Kidney glomerular epithelial cell (primary cell): ENCODE measurements around the gene SYDE2.
"Not testable (repeated sequence)": the region's sequence is repeated elsewhere in the genome, so short reads cannot be mapped to it uniquely, and the experiment has no call there.

Experiments used
- DNase-seq: peaks from one replicate; lab custom pipeline; 2025; lab: John Stamatoyannopoulos, UW

SYDE2 gene

GRCh38 chr1:85208488-85208887, 7.7 kb upstream of the SYDE2 start:
- DNase-seq, result no peak

- DNase-seq, result no peak
Observed at GRCh38 chr1:85203573-85204171, 2.9 kb upstream of the SYDE2 start.

- no peak for DNase-seq
Observed at GRCh38 chr1:85202864-85203255, 2.0 kb upstream of the SYDE2 start.

GRCh38 chr1:85202092-85202863, 1.5 kb upstream of the SYDE2 start:
- DNase-seq, result no peak

GRCh38 chr1:85201340-85202091, 700 bp upstream of the SYDE2 start:
- peak; percentile 73 for DNase-seq

GRCh38 chr1:85199667-85200462, 951 bp downstream of the SYDE2 start:
- DNase-seq, result no peak

- no peak for DNase-seq
Observed at GRCh38 chr1:85198864-85199263, 2.0 kb downstream of the SYDE2 start.

GRCh38 chr1:85196358-85196757, 4.5 kb downstream of the SYDE2 start:
- DNase-seq, result no peak

GRCh38 chr1:85195703-85196102, 5.1 kb downstream of the SYDE2 start:
- no peak for DNase-seq

- not testable (repeated sequence) for DNase-seq
Observed at GRCh38 chr1:85192129-85192528, 8.7 kb downstream of the SYDE2 start.

GRCh38 chr1:85189120-85189519, 11.7 kb downstream of the SYDE2 start:
- no peak for DNase-seq

GRCh38 chr1:85188530-85188929, 12.3 kb downstream of the SYDE2 start:
- DNase-seq, result no peak

- DNase-seq, result not testable (repeated sequence)
Observed at GRCh38 chr1:85187021-85187420, 13.8 kb downstream of the SYDE2 start.

- DNase-seq, result no peak
Observed at GRCh38 chr1:85184245-85184644, 16.6 kb downstream of the SYDE2 start.

GRCh38 chr1:85182700-85183099, 18.1 kb downstream of the SYDE2 start:
- DNase-seq, result no peak

- DNase-seq, result no peak
Observed at GRCh38 chr1:85180869-85181268, 19.9 kb downstream of the SYDE2 start.

- no peak for DNase-seq
Observed at GRCh38 chr1:85179522-85179921, 21.3 kb downstream of the SYDE2 start.

GRCh38 chr1:85178396-85178795, 22.4 kb downstream of the SYDE2 start:
- DNase-seq, result no peak

GRCh38 chr1:85174503-85174902, 26.3 kb downstream of the SYDE2 start:
- DNase-seq, result no peak

GRCh38 chr1:85172684-85173337, 28.0 kb downstream of the SYDE2 start:
- no peak for DNase-seq

- no peak for DNase-seq
Observed at GRCh38 chr1:85171721-85172120, 29.1 kb downstream of the SYDE2 start.

GRCh38 chr1:85168884-85169283, 31.9 kb downstream of the SYDE2 start:
- DNase-seq, result no peak
